Measurements from ENCODE around the gene LCP2.
A peak's percentile ranks its signal among the peaks of the same experiment; 100 is the strongest.

LCP2 gene

GRCh38 chr5:170314541-170315095, 17.0 kb upstream of the LCP2 start:
- Mint-ChIP-seq H3K4me1 (peaks cover 23% of the 10 kb centered on the region), H3K9me3 (no peaks in the 10 kb centered on the region), H3K36me3 (ENCODE audit: low read depth) (no peaks in the 10 kb centered on the region), H3K27me3 (ENCODE audit: low read depth) (peaks cover 15% of the 10 kb centered on the region), H3K27ac (peak overlapping the region; percentile 59 to 84 (median 76)), H3K4me3 (no peak overlapping the region)
- no peak for TF ChIP-seq CTCF (IDR thresholded peaks at IDR 0.05; ENCODE audit: unreplicated experiment in 3 of 3)

- Mint-ChIP-seq H3K4me1 (peaks cover 23% of the 10 kb centered on the region), H3K36me3 (ENCODE audit: low read depth) (no peaks in the 10 kb centered on the region), H3K27me3 (ENCODE audit: low read depth) (peaks cover 21% of the 10 kb centered on the region), H3K9me3 (no peaks in the 10 kb centered on the region), H3K27ac (no peak overlapping the region), H3K4me3 (no peak overlapping the region)
- no peak for TF ChIP-seq CTCF (IDR thresholded peaks at IDR 0.05; ENCODE audit: unreplicated experiment in 3 of 3)
These were observed 16.2 kb upstream of the LCP2 start for GRCh38 chr5:170313816-170314215.

GRCh38 chr5:170313344-170313743, 15.8 kb upstream of the LCP2 start:
- TF ChIP-seq CTCF (IDR thresholded peaks at IDR 0.05; ENCODE audit: unreplicated experiment in 3 of 3) = no peak
- Mint-ChIP-seq H3K4me1 (peaks cover 23% of the 10 kb centered on the region), H3K36me3 (ENCODE audit: low read depth) (no peaks in the 10 kb centered on the region), H3K4me3 (no peak overlapping the region), H3K27me3 (ENCODE audit: low read depth) (peaks cover 23% of the 10 kb centered on the region), H3K9me3 (no peaks in the 10 kb centered on the region), H3K27ac (no peak overlapping the region)

GRCh38 chr5:170312666-170313065, 15.1 kb upstream of the LCP2 start:
- H3K9me3 Mint-ChIP-seq = no peaks in the 10 kb centered on the region
- H3K27ac Mint-ChIP-seq = peak overlapping the region in 2 of 3 experiments; percentile 33 to 37
- H3K36me3 Mint-ChIP-seq (ENCODE audit: low read depth) = no peaks in the 10 kb centered on the region
- peaks cover 23% of the 10 kb centered on the region for H3K4me1 Mint-ChIP-seq
- no peak for TF ChIP-seq CTCF (IDR thresholded peaks at IDR 0.05; ENCODE audit: unreplicated experiment in 3 of 3)
- H3K4me3 Mint-ChIP-seq = no peak overlapping the region
- H3K27me3 Mint-ChIP-seq (ENCODE audit: low read depth) = peaks cover 23% of the 10 kb centered on the region

- Mint-ChIP-seq H3K4me3 (no peak overlapping the region), H3K36me3 (ENCODE audit: low read depth) (no peaks in the 10 kb centered on the region), H3K4me1 (peaks cover 23% of the 10 kb centered on the region), H3K27ac (peak overlapping the region in 1 of 3 experiments; percentile 33), H3K9me3 (no peaks in the 10 kb centered on the region), H3K27me3 (ENCODE audit: low read depth) (peaks cover 23% of the 10 kb centered on the region)
- TF ChIP-seq CTCF (IDR thresholded peaks at IDR 0.05; ENCODE audit: unreplicated experiment in 3 of 3) = no peak
These were observed 14.7 kb upstream of the LCP2 start for GRCh38 chr5:170312301-170312595.

- Mint-ChIP-seq H3K27ac (no peak overlapping the region), H3K36me3 (ENCODE audit: low read depth) (no peaks in the 10 kb centered on the region), H3K4me1 (peaks cover 23% of the 10 kb centered on the region), H3K4me3 (no peak overlapping the region), H3K9me3 (no peaks in the 10 kb centered on the region), H3K27me3 (ENCODE audit: low read depth) (peaks cover 23% of the 10 kb centered on the region)
- TF ChIP-seq CTCF (IDR thresholded peaks at IDR 0.05; ENCODE audit: unreplicated experiment in 3 of 3) = no peak
These were observed 14.1 kb upstream of the LCP2 start for GRCh38 chr5:170311511-170312300.
